Activated naive CD4-positive, alpha-beta T cell treated with anti-CD3 and anti-CD28 coated beads, Interleukin-2, amount 50 U/mL, for 24 hours (primary cell): Measurements from ENCODE around the gene CNRIP1.
A peak's percentile ranks its signal among the peaks of the same experiment; 100 is the strongest.

Source experiments
- H3K27ac Mint-ChIP-seq: one replicate; pipeline ENCODE4 v1.8.0; 2021; ENCODE audit warnings: mild to moderate bottlenecking, mixed read lengths
- H3K27me3 Mint-ChIP-seq: one replicate; pipeline ENCODE4 v1.8.0; 2021; ENCODE audit warnings: mixed read lengths
- H3K36me3 Mint-ChIP-seq: one replicate; pipeline ENCODE4 v1.8.0; 2021; ENCODE audit warnings: mixed read lengths
- H3K4me1 Mint-ChIP-seq: one replicate; pipeline ENCODE4 v1.8.0; 2021; ENCODE audit warnings: mixed read lengths
- H3K4me3 Mint-ChIP-seq: one replicate; pipeline ENCODE4 v1.8.0; 2021; ENCODE audit warnings: mild to moderate bottlenecking, mixed read lengths
- H3K9me3 Mint-ChIP-seq: one replicate; pipeline ENCODE4 v1.8.0; 2021; ENCODE audit warnings: mixed read lengths

CNRIP1 gene

DNA sequence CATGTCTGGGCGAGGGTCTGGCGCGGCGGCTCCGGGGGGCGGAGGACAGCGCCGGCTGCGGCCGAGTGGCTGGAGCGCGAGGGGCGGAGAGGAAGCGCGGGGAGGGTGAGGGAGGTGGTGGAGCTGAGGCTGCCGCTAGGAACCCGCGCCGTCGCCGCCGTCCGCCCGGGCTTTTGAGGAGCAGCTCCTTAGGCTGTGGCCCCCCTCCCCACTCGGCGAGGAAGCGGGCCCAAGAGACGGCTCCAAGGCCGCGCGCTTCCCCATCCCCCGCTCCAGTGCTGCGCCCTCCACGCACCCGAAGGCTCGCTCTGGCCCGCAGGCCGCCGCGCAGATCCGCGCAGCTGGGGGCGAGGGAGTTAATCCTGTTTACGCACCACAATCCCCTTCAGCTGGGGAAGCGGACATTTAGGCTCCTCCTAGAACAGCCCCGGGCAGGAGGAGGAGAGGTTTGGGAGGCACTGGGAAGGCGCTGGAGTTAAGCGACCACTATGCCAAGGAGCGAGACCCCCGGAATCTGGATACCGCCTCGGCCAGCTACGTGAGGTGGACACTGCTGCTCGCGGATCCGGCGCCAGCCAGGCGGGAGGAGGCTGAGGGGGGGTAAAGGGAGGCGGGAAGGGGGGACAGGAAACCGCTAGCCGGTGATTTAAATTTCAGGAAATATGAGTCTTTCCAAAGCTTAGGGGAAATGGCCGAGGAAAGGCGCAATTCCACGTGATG lies at the start of gene CNRIP1:
Gene CNRIP1, minus strand, starts transcription at position 552 of the 720 bp plus-strand sequence. Its CDS starts 549 bp downstream, at position 3.
- Mint-ChIP-seq H3K36me3 (no peaks in the 10 kb centered on the region), H3K27me3 (peaks cover 43% of the 10 kb centered on the region), H3K9me3 (peaks cover 1% of the 10 kb centered on the region), H3K4me1 (peaks cover 9% of the 10 kb centered on the region), H3K27ac (no peak within 1 kb of the TSS), H3K4me3 (peak within 1 kb of the TSS; percentile 78)

- Mint-ChIP-seq H3K4me3 (no peak overlapping the region), H3K9me3 (no peaks in the 10 kb centered on the region), H3K27ac (no peak overlapping the region), H3K27me3 (no peaks in the 10 kb centered on the region), H3K4me1 (no peaks in the 10 kb centered on the region), H3K36me3 (no peaks in the 10 kb centered on the region)
Measured at GRCh38 chr2:68369337-68369734, 49.6 kb upstream of the CNRIP1 start.

GRCh38 chr2:68368654-68369336 lies 49.0 kb upstream of the CNRIP1 start:
- Mint-ChIP-seq H3K27me3 (no peaks in the 10 kb centered on the region), H3K27ac (no peak overlapping the region), H3K36me3 (no peaks in the 10 kb centered on the region), H3K9me3 (no peaks in the 10 kb centered on the region), H3K4me1 (no peaks in the 10 kb centered on the region), H3K4me3 (peak overlapping the region; percentile 26)

DNA sequence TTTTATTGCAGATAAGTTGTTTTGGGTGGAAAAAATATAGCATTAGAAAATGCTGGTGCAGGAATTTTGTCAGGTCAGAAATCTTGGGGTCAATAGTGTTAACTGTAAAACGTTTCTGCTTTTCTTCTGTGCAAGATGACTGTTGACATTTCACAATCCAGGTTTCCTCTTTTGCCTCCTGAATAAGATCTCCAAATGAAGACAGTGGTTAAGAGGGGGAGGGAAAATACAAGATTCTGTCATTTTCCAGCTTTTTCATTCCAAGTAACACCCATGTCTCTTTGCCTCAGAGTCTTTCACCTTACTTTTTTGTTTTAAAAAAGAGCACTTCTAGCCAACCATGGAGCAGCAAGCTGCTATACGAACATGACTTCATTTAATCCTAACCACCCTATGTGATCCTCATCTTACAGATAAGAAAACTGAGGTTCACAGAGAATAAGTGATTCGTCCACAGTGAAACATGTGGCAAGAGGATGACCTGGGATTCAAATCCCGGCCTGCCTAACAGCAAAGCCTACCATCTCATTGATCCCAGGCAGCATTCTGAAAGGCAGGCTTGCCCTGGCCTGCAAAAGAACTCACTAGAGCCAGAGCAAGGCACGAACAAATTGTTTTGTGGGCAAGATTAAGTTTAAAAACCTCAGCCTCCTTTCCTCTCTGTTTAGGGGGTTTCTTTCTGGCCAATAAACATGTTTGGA lies 48.4 kb upstream of the CNRIP1 start:
- Mint-ChIP-seq H3K4me3 (peak overlapping the region; percentile 26), H3K36me3 (no peaks in the 10 kb centered on the region), H3K4me1 (peaks cover 5% of the 10 kb centered on the region), H3K9me3 (no peaks in the 10 kb centered on the region), H3K27ac (no peak overlapping the region), H3K27me3 (no peaks in the 10 kb centered on the region)

GRCh38 chr2:68366083-68366560 lies 46.4 kb upstream of the CNRIP1 start:
- H3K36me3 Mint-ChIP-seq = no peaks in the 10 kb centered on the region
- H3K4me3 Mint-ChIP-seq = peak overlapping the region; percentile 68
- no peaks in the 10 kb centered on the region for H3K27me3 Mint-ChIP-seq
- H3K27ac Mint-ChIP-seq = no peak overlapping the region
- peaks cover 18% of the 10 kb centered on the region for H3K4me1 Mint-ChIP-seq
- H3K9me3 Mint-ChIP-seq = no peaks in the 10 kb centered on the region

GRCh38 chr2:68365087-68365486 lies 45.3 kb upstream of the CNRIP1 start, which contains the start of gene PLEK:
PLEK (plus strand) TSS chr2:68365282; CDS start chr2:68365352, 70 bp downstream.
- H3K4me1 Mint-ChIP-seq = peaks cover 18% of the 10 kb centered on the region
- peak within 1 kb of the TSS; percentile 75 for H3K4me3 Mint-ChIP-seq

GRCh38 chr2:68363721-68364120 lies 44.0 kb upstream of the CNRIP1 start:
- H3K9me3 Mint-ChIP-seq = no peaks in the 10 kb centered on the region
- H3K27ac Mint-ChIP-seq = no peak overlapping the region
- H3K27me3 Mint-ChIP-seq = no peaks in the 10 kb centered on the region
- no peaks in the 10 kb centered on the region for H3K36me3 Mint-ChIP-seq
- H3K4me3 Mint-ChIP-seq = no peak overlapping the region
- H3K4me1 Mint-ChIP-seq = peaks cover 18% of the 10 kb centered on the region

More at GRCh38 chr2:68365087-68365486, 45.3 kb upstream of the CNRIP1 start, which contains the start of gene PLEK:
- no peaks in the 10 kb centered on the region for H3K36me3 Mint-ChIP-seq
- no peaks in the 10 kb centered on the region for H3K9me3 Mint-ChIP-seq
- no peaks in the 10 kb centered on the region for H3K27me3 Mint-ChIP-seq
- H3K27ac Mint-ChIP-seq = no peak within 1 kb of the TSS

GRCh38 chr2:68362749-68363148 lies 43.0 kb upstream of the CNRIP1 start:
- Mint-ChIP-seq H3K4me3 (no peak overlapping the region), H3K27me3 (peaks cover 1% of the 10 kb centered on the region), H3K36me3 (no peaks in the 10 kb centered on the region), H3K27ac (no peak overlapping the region), H3K4me1 (peaks cover 18% of the 10 kb centered on the region), H3K9me3 (no peaks in the 10 kb centered on the region)

GRCh38 chr2:68362069-68362468 lies 42.3 kb upstream of the CNRIP1 start:
- H3K4me1 Mint-ChIP-seq = peaks cover 18% of the 10 kb centered on the region
- peak overlapping the region; percentile 74 for H3K4me3 Mint-ChIP-seq
- H3K27ac Mint-ChIP-seq = no peak overlapping the region
- H3K27me3 Mint-ChIP-seq = peaks cover 1% of the 10 kb centered on the region
- H3K36me3 Mint-ChIP-seq = no peaks in the 10 kb centered on the region
- no peaks in the 10 kb centered on the region for H3K9me3 Mint-ChIP-seq

DNA sequence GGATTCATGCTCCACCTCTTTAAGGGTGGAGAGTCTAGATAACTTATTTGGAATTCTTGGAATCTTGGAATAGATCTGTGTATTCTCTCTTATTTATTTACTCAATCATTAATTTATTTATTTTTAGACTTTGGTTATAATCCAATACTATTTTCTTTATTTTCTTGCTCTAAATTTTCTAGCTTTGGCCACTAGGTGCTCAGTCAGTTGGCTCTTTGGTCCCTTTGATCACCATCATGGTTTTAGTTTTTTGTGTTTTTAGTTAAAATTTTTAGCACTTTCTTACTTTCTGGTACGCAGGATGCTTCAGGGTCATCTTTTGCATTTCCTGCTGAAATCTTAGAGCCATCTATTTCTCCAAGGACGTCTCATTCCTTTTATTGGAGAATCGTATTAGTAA lies 40.1 kb upstream of the CNRIP1 start:
- Mint-ChIP-seq H3K4me3 (no peak overlapping the region), H3K9me3 (no peaks in the 10 kb centered on the region), H3K36me3 (no peaks in the 10 kb centered on the region), H3K4me1 (peaks cover 18% of the 10 kb centered on the region), H3K27me3 (peaks cover 1% of the 10 kb centered on the region), H3K27ac (no peak overlapping the region)

DNA sequence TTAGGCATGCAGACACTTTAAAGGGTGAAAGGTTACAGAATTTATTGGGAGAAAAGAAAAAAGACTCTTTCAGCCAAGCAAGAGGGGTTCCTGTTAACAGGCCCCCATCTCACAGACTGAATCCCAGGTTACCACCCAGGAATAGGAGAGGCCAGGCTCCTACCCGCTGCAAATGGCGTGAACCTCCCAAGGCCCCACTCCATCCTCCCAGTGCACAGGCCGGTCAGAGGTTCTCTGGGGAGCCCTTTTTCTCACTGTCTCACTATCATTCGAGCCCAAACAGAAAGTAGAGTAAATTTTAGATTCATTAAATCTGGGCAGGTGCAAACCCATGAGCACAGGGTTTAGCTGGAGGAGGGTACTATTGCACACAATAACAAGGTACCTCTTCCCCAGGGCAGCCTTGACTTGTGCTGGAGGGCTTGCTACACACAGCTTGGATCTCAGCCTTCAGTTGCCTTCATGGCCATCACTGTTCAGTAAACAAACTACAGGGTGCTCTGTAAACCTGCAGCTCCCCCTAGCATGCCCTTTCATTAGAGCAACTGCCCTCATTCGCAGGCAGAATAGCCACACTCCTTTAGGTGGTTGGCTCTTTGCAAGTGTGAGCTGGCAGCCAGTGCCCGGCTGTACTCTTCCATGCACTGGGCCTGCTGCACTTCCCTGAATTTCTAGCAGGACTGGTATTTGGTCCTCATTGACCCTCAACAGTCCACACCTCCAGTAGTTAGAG lies 38.0 kb upstream of the CNRIP1 start:
- H3K4me3 Mint-ChIP-seq = no peak overlapping the region
- H3K27me3 Mint-ChIP-seq = peaks cover 1% of the 10 kb centered on the region
- H3K9me3 Mint-ChIP-seq = no peaks in the 10 kb centered on the region
- H3K4me1 Mint-ChIP-seq = peaks cover 10% of the 10 kb centered on the region
- no peaks in the 10 kb centered on the region for H3K36me3 Mint-ChIP-seq
- no peak overlapping the region for H3K27ac Mint-ChIP-seq

DNA sequence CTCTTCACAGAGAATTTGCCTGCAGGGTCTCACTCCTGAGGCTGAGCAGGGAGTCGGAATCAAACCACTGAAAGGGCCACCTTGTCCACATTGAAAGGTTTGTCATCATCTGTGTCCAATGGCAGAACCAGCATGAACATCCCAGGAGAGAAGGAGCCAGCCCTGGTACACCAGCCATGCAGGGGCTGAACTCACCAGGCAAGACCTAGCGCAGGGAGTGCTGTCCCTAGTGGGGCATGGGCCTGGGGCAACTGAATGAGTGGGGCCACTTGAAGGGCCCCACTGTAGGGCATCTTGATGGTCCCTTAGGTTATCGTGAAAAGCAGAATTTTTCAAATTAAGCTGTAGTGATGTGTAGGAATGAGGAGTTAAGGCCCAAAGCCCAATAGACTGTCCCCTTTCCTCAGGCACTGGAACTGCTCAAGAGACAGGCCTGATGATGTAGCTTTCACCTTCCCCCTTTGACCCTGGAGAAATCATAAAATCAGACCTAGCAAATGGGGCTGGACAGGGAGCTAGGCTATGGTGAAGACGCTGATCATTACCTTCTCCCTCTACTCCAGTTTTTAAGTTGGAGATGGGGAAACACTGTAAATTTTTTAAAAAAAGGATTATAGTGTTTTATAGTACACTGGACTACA lies 37.0 kb upstream of the CNRIP1 start:
- Mint-ChIP-seq H3K27ac (no peak overlapping the region), H3K4me3 (no peak overlapping the region), H3K27me3 (peaks cover 1% of the 10 kb centered on the region), H3K36me3 (no peaks in the 10 kb centered on the region), H3K9me3 (no peaks in the 10 kb centered on the region), H3K4me1 (no peaks in the 10 kb centered on the region)

DNA sequence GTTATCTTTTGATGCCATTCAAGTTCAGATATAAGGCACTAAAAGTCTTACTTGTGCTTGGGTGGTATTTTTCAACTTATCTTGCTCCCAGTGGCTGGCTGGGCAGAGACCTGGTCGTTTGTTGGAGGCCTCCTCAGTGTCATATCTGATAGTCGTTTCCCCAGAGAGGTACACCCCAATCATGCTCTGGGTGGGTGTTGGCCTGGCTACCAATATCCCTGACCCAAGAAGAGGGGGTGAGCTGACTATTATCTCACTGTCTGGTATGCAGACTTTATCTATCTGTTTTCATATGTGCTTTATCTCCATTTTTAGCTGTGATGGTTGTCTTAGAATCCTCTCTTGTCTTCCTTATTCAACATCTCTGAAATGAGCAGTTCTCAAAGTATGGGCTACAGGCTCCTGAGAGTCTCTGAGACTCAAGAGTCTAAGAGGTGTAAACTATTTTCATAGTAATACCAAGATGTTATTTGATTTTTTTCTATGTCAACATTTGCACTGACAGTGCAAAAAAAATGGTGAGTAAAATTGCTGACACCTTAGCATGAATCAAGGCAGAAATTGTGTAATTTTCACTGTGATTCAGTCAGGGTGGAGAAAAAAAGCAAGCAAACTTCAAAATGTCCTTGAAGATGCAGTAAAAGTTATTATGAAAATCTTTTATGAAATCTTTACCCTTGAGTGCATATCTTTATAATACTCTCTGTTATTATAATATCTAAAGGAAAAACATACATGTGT lies 33.1 kb upstream of the CNRIP1 start:
- no peaks in the 10 kb centered on the region for H3K36me3 Mint-ChIP-seq
- no peaks in the 10 kb centered on the region for H3K4me1 Mint-ChIP-seq
- H3K27ac Mint-ChIP-seq = no peak overlapping the region
- no peak overlapping the region for H3K4me3 Mint-ChIP-seq
- no peaks in the 10 kb centered on the region for H3K9me3 Mint-ChIP-seq
- peaks cover 9% of the 10 kb centered on the region for H3K27me3 Mint-ChIP-seq

DNA sequence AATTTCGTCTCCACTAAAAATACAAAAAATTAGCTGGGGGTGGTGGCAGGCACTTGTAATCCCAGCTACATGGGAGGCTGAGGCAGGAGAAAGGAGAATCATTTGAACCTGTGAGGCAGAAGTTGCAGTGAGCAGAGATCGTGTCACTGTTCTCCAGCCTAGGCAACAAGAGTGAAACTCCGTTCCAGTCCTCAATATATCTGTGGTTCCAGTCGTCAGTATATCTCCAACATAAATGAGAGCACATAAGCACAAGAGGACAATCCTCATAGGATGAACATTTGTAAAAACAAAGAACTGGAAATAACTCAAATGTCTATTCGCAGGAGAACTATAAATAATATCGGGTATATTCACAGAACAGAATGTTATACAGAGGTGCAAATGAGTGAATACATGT lies 32.2 kb upstream of the CNRIP1 start:
- H3K36me3 Mint-ChIP-seq = no peaks in the 10 kb centered on the region
- no peaks in the 10 kb centered on the region for H3K4me1 Mint-ChIP-seq
- H3K27ac Mint-ChIP-seq = no peak overlapping the region
- no peak overlapping the region for H3K4me3 Mint-ChIP-seq
- peaks cover 12% of the 10 kb centered on the region for H3K27me3 Mint-ChIP-seq
- H3K9me3 Mint-ChIP-seq = no peaks in the 10 kb centered on the region
